CD1c-positive myeloid dendritic cell (primary cell): ENCODE data around the gene GABRA5.

Source experiments
- DNase-seq: peaks from one replicate; pipeline ENCODE4 v3.0.0-alpha.2; 2016; ENCODE audit errors: extremely low spot score

The GABRA5 gene

DNA sequence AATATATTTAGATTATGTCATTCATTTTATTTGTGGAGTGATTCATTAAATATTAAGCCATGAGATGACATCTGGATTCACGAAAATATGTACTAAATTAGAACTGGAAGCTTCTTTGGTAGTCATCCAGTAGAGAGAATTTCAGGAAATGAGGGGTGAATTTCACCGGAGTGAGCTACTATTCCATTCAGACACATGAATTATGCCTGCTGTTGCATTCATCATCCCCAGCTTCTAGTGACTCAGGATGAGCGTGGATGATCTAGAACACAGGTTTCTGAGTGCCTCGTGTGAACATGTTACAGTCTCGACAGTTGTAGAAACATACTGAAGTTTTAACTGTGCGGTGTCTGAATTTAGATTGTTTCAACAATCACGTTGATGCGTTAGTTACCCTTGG is 61.2 kb downstream of the GABRA5 start:
- no peak for DNase-seq

GRCh38 chr15:26929588-26929987 is 62.7 kb downstream of the GABRA5 start:
- DNase-seq = no peak

GRCh38 chr15:26934848-26935247 is 68.0 kb downstream of the GABRA5 start:
- no peak for DNase-seq

GRCh38 chr15:26935322-26935721 is 68.5 kb downstream of the GABRA5 start:
- DNase-seq = no peak

DNA sequence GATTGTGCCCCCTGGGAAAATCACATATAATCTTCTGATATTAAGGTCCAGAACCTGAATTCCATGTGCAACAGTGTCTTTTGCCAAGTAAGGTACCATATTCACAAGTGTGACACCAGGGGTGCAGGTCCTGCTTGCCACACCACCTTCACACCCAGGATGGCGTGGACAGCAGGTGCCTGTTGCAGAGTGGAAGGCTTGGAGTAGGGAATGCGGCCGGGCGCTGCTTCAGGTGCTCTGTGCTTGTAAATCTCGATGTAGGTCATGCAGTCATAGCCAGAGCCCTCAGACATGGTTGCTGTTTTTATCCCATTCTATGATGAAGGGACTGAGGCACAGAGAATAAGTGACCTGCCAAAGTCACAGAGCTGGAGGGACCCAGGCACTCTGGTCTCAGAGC is 69.6 kb downstream of the GABRA5 start:
- DNase-seq = no peak

DNA sequence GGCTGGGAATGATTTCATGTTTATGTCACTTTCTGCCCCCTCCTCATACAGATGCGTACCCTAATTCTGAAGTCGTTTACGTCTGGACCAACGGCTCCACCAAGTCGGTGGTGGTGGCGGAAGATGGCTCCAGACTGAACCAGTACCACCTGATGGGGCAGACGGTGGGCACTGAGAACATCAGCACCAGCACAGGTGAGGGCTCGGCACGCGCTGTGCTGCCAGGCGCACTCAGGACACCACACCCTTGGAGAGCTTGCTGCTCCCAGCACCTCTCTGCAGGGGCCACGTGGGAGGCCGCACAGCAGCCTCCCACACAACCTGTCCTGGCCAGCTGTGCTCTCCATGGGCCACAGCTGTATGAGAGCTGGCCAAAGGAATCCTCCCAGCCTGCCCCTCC is 70.3 kb downstream of the GABRA5 start:
- DNase-seq = no peak

DNA sequence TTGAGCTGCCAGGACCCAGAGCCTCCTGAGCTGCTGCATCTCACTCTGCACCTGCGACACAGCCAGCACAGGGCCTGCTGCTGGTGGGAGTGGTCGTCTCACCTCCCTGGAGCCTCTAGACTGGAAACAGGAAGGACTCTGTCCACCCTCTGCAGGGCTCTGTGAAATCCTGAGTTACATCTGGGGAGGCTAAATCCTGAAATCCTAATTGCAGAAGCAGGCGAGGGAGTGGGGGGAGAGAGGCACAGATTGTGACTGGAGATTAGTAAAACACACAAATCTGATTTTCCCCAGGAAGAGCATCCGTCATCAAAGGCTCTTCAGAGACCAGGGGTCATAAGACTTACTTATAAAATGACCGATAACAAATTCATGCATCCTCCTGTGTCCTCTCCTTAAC is 72.5 kb downstream of the GABRA5 start:
- no peak for DNase-seq

DNA sequence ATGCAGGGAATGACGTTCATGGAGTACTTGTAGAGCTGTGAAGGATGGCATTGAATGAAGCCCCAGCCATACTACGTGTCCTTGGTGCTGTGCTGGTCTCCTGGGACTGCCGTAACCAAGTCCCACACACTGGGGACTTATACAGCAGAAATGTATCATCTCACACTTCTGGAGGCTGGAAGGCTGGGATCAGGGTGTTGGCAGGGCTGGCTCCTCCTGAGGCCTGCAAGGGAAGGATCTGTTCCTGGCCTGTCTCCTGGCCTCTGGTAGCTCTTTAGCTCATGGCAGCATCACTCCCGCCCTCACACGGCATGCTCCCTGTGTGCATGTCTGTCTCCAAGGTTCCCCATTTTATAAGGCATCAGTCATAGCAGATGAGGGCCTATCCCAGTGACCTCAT is 74.6 kb downstream of the GABRA5 start:
- no peak for DNase-seq

- DNase-seq = no peak
These were observed 77.0 kb downstream of the GABRA5 start for GRCh38 chr15:26943866-26944265.

DNA sequence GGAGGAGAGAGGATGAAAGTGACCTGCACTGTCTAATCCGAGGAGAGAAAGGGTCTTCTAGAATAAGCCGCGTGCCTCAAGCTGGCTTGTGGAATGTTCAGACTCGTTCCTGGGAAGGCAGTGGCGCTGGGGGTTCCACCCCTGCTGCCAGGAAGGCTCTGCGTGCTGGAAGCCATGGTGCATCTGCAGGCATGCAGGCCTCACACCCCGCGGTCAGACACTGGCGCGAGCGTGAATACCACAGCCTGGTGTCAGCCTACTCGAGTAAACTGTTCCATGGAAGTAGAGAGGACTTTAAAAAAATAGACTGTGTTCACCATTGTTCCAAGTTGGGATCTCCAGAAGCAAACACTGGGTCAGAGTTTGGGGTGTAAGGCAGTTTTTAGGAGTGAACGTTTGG is 78.2 kb downstream of the GABRA5 start:
- DNase-seq = no peak

DNA sequence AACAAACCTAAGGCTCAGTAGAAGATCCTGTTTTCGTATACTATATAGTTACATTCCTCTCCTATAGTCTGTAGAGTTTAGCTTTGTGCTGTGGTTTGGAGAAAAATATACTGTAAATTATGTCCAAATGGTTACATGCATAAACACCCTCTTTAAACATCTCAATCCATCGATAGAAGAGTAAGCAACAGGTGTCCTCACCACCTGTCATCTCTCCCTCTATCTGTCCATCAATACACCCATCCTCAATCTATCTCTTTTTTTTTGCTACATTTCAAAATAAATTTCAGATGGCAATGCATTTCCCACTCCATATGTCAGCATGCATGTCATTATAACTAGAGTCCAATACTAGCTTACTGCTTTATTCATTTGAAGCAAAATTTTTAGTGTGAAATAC is 83.1 kb downstream of the GABRA5 start:
- DNase-seq = no peak

DNA sequence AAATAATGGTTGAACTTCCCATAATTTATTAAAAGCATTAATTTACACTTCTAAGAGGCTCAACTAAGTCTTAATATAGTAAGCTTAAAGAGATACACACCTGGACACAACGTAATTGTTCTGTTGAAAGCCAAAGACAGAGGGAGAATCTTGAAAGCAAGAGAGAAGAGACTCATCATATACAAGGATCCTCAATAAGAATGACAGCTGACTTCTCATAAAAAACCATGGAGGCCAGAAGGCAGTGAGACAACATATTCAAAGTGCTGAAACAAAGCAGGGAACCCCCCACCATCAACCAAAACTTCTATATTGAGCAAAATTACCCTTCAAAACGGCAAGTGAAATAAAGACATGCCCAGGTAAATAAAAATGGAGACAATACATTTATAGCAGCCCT is 87.5 kb downstream of the GABRA5 start:
- no peak for DNase-seq

DNA sequence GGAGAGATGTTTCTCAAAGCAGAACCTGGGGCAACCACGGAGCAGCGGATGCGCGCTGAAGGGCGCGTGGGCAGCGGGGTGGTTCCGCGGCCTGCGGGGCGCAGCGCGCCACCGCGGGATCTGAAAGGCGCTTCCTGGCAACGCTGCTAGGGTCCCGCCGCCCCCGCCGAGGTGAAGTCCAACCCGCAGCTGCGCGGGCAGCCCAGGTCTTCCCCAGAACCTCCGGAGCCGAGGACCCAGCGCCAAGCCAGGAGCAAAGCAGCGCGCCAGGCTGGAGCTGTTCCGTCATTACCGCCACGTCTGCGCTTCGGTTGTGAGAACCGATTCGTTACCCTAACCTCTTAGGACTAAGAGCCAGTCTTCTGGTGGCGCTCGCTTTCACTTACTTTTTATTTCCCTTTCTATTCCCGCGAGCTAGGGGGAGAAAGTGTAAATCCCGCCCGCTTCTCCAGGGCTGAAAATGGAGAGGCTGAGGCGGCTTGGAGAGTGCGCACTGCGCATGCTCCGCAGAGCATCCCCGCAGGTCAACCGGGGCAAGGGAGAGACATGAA is 100.9 kb downstream of the GABRA5 start:
- DNase-seq = no peak

DNA sequence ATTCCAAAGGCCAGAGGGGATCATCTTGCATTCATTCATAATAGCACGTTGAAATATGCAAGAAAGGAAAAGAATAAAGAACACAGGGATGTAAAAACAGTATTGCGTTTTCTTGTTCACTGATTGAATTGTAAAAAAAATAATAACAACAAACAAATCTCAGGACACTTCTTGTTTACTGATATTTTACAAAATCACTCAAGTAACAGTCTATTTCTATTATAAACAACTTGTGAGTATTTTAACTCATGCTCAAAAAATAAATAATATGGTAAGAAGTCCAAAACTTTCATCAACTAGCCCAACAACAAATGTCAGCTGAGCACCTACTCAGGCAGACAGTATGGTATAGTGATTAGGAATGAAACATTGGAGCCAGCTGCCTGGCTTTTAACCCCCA is 101.9 kb downstream of the GABRA5 start:
- DNase-seq = no peak

- DNase-seq = no peak
These were observed 103.9 kb downstream of the GABRA5 start, which contains the start of gene GABRG3 for GRCh38 chr15:26970712-26971210. Gene GABRG3 (plus strand): TSS chr15:26971181.

GRCh38 chr15:26971271-26972018 is 104.6 kb downstream of the GABRA5 start:
- no peak for DNase-seq

- DNase-seq = no peak
These were observed 105.8 kb downstream of the GABRA5 start for GRCh38 chr15:26972636-26973035.

DNA sequence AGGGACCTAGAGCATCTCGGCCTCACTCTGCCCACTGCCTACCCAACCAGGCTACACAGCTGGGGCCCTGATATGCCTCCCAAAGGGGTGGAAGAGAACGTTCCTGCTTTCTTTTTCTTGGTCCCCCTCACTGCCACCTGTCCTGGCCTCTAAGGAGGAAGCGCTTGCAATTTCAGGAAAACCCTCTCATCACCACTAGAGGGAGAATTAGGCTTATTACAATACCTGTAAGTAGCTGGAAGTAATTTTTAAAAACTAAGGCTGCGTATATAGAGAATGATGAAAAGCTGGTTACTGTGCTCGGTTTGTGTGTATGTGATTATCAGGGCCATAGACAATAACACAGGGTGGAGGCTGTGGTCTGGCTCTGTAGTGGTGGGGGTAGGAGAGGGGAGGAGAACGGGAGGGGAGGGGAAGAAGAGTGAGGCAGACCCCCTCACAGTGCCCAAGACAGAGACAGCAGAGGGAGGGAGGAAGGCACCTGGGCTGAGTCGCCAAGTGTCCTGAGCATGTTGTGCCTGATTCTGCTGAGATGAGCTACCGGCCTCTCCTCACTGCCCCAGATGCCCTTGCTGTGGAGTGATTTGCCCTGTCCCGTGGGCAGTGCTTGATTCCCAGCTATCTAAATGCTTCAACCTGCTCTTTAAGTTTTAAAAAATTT is 107.4 kb downstream of the GABRA5 start:
- no peak for DNase-seq

DNA sequence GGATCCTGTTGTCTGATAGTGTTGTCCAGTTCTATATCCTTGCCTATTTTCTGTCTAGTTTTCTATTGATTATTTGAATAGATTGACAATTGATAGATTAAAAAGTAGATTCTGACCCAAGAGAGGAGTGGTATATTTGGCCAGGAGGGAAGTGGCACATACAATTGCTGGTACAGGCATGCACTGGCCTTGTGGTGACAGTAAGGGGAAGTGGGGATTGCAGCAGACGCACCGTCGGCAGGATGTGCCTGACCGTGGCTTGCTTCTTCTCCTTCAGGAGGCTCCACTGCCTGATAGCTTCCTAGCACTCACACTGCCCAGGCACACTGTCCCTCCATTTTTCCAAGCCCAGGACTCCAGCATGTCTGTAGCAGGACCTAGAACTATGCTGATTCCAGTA is 114.6 kb downstream of the GABRA5 start:
- no peak for DNase-seq

DNA sequence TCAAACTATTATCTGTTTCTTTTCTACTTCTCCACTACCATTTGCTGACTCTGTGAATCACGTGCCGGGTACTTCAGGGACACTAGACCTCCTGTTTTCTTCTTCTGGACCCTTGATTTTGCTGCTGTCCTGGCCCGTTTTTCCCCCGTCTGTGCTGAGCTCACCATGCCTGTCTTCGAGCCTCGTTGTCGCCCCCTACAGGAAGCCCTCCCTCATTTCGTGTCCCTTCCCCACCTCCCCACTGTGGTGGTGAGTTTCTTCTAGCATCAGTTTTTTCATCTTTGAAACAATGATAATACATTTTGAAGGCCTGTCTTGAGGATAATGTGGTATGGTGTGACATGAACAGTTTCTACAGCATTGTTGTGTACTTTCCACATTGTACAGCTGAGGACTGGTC is 117.0 kb downstream of the GABRA5 start:
- DNase-seq = no peak

DNA sequence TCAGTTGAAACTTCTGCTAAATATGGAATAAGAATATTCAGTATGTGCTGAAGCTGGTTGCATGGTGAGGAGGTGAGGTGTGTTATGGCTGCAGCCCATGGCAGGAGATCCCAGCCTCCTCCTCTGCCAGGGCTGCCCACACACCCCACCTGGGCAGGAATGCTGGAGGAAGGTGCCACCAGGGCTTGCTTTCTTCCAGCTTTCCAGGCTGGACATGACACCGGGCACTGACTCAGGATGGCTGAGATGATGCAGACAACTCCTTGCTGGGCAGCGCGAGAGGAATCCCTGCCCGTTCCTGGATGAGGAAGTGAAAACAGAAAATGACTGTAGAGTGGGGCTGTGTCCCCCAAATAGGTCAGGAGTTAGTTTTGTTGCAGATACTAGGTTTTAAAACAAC is 118.2 kb downstream of the GABRA5 start:
- DNase-seq = no peak

GRCh38 chr15:26996250-26996649 is 129.4 kb downstream of the GABRA5 start:
- DNase-seq = no peak
